VCaP (cell line): ENCODE measurements around the gene CADM2.

Source experiments
- H3K27ac ChIP-seq: fragments of 450-650 bp; 2 replicates; pipeline ENCODE4 v1.5.1; 2017
- TF ChIP-seq, protein P1 (sequence below): fragments of 450-650 bp; conservative IDR thresholded peaks from 2 replicates; pipeline ENCODE4 v1.5.1; 2017; ENCODE audit warnings: mild to moderate bottlenecking, moderate library complexity

CADM2 gene

DNA sequence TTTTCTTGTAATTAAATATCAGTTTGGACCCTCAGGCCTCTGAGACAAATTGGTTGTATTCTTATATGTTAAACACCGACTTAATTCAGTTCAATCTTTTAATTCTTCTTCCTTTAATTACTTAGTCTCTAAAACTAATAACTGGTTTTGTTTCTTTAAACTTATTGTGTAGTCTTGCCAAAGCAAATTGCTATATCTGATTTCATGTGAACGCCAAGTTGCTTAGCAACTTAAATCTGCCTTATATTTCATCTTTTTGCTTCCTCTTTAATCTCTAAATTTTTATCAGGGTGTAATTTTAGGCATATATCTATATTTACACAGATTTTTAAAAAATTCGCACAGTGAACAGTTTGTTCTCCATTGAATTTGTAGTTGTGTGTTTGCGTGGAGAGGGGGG is 82.2 kb downstream of the CADM2 start:
- TF ChIP-seq, protein P1, sequence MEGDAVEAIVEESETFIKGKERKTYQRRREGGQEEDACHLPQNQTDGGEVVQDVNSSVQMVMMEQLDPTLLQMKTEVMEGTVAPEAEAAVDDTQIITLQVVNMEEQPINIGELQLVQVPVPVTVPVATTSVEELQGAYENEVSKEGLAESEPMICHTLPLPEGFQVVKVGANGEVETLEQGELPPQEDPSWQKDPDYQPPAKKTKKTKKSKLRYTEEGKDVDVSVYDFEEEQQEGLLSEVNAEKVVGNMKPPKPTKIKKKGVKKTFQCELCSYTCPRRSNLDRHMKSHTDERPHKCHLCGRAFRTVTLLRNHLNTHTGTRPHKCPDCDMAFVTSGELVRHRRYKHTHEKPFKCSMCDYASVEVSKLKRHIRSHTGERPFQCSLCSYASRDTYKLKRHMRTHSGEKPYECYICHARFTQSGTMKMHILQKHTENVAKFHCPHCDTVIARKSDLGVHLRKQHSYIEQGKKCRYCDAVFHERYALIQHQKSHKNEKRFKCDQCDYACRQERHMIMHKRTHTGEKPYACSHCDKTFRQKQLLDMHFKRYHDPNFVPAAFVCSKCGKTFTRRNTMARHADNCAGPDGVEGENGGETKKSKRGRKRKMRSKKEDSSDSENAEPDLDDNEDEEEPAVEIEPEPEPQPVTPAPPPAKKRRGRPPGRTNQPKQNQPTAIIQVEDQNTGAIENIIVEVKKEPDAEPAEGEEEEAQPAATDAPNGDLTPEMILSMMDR: no peak
- H3K27ac ChIP-seq: peak overlapping the region; percentile 49

DNA sequence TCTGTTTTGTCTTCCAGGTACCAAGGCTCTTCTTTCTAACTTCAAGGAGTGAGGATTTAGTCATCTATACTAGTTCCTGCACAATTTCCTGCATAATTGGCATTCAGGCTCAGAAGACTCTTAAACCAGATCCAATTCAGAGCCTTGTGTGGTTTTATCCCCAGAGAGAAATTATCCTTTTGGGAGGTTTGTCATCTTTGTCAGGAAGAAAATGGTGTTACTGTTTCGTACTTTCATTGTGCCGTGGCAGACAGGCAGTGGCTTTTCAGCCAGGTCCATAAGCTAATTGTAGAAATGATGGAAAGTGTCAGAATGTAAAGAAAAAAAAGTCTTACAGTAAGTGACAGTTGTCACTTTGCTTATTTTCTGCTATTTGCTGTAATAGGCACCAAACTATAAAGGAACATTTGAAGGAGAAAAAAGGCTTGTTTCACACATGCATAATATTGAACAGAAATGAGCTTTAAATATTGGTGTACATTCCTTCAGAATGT is 82.8 kb downstream of the CADM2 start:
- TF ChIP-seq, protein P1: no peak
- H3K27ac ChIP-seq: peak overlapping the region; percentile 49

DNA sequence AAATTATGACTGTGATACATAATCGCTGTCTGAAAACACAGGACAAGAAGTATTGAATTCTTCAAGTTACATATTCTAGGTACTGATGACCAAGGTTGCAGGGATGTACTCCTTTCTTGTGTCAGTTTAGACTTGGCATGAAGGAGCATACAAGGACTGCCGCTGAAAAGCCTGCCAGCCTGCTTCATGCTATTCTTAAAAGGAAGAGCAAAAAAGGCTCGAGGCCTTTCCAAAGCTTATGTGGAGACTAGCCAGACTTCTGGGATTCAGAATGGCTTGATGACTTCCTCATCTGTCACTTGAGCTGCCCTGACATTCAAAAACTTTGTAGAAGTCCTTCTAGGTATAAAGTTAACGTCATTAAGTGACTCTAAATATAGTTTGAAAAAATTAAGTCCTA is 92.0 kb downstream of the CADM2 start:
- H3K27ac ChIP-seq: no peak overlapping the region
- TF ChIP-seq, protein P1: no peak

DNA sequence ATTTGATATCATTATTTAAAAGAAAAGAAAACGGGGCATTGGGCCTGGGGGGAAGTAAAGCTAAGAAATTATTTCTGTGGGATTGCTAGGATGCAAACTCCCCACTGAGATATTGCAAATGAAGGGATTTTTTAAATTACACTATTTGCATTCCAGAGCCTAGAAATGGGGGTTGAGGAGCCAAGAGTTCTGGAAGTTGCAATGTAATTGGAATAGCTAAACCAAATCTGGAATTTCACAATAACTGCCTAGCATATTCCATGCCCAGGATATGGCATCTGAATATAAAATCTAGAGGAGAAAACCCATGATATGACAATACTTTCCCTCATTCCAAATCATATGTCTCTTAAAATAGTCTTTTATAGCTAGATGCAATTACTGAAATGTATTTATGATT is 93.0 kb downstream of the CADM2 start:
- TF ChIP-seq, protein P1: no peak
- H3K27ac ChIP-seq: no peak overlapping the region

DNA sequence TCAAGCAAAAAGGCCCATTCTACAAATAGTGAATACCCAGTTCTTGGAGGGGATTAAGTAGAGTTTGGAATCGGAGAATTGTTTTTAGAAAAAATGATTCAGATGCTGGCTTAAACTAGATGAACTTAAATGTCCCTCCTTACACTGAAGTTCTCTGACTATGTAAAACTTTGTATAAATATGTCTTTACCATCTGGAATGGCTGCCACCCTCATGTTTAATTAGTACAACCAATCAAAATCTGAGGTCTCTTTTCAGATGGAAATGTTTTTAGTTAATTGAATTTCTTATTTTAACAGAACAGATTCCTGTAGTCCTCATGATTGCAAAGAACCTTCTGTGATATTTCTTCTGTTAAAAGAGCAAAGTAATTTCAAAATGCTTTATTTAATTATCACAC is 94.8 kb downstream of the CADM2 start:
- TF ChIP-seq, protein P1: no peak
- no peak overlapping the region for H3K27ac ChIP-seq

DNA sequence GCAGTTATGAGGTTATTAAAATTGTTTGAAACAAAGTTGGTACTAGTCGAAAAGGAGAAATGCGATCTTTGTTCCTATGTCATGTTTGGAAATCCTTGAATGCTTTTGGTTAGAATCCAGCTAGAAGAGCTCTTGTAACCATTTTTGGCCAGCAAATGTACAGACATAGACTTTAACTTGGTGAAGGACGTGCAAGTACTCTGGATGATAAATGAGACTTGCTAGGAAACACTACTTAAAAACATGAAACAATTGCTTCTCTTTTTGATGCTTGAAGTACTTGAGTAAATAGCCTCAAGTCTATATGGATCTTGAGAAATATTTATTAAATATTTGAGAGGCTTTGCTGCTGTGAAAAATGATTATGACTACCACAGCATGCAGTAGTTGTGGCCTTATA is 95.8 kb downstream of the CADM2 start:
- H3K27ac ChIP-seq: no peak overlapping the region
- TF ChIP-seq, protein P1: no peak

DNA sequence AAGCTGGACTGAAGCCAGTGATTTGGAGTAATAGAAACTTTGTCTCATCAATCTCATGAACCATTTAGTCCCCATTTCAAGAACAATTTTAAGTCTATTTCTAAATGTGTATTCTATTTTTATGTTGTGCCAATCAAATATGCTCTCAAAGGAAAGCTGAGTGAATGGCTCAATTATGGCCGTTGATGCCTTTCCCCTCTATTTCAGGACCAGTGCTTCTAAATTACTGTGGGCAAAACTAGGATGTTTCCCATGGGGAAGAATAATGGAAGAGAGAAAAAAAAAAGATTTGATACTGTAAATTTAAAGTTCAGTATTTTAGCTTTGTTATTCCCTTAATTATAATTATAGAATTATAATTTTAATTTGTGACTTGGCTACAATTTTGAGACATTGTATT is 110.1 kb downstream of the CADM2 start:
- no peak overlapping the region for H3K27ac ChIP-seq
- TF ChIP-seq, protein P1: no peak
